Choroid plexus epithelial cell (primary cell): ENCODE measurements around the gene HBM.
"Not testable (repeated sequence)": the region's sequence is repeated elsewhere in the genome, so short reads cannot be mapped to it uniquely, and the experiment has no call there.

Experiments used
- DNase-seq: peaks from one replicate; pipeline ENCODE4 v3.0.0-alpha.2; 2010; ENCODE audit warnings: low read depth
- H3K4me3 ChIP-seq: 2 replicates; pipeline ENCODE4 v1.5.1; 2011; ENCODE audit warnings: low read depth, mild to moderate bottlenecking, control low read depth, low read length, moderate library complexity
- CTCF ChIP-seq: conservative IDR thresholded peaks from 2 replicates; pipeline ENCODE4 v1.5.1; 2011; ENCODE audit warnings: low read depth, mild to moderate bottlenecking, control low read depth, inconsistent platforms, low read length, moderate library complexity

Gene HBM

DNA sequence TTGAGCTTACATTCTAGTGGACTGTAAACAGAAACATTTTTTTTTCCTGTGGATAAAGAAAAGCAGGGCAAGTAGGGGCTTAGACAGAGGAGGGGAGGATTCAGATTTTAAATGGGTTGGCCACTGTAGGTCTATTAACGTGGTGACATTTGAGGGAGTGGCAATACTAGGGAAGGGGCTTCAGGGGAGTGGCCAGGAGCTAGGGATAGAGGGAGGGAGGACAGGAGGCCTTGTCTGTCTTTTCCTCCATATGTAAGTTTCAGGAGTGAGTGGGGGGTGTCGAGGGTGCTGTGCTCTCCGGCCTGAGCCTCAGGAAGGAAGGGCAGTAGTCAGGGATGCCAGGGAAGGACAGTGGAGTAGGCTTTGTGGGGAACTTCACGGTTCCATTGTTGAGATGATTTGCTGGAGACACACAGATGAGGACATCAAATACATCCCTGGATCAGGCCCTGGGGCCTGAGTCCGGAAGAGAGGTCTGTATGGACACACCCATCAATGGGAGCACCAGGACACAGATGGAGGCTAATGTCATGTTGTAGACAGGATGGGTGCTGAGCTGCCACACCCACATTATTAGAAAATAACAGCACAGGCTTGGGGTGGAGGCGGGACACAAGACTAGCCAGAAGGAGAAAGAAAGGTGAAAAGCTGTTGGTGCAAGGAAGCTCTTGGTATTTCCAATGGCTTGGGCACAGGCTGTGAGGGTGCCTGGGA, 6.5 kb upstream of the HBM start:
- H3K4me3 ChIP-seq, result no peak overlapping the region
- no peak for TF ChIP-seq CTCF
- no peak for DNase-seq

DNA sequence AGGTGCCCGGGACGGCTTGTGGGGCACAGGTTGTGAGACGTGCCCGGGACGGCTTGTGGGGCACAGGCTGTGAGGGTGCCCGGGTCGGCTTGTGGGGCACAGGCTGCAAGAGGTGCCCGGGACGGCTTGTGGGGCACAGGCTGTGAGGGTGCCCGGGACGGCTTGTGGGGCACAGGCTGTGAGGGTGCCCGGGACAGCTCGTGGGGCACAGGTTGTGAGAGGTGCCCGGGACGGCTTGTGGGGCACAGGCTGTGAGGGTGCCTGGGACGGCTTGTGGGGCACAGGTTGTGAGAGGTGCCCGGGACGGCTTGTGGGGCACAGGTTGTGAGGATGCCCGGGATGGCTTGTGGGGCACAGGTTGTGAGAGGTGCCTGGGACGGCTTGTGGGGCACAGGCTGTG, 5.5 kb upstream of the HBM start:
- not testable (repeated sequence) for DNase-seq, H3K4me3 ChIP-seq

GRCh38 chr16:160691-161190, 5.0 kb upstream of the HBM start:
- H3K4me3 ChIP-seq, result no peak overlapping the region
- no peak for TF ChIP-seq CTCF
- no peak for DNase-seq

GRCh38 chr16:162271-162991, 3.3 kb upstream of the HBM start:
- no peak for DNase-seq
- no peak for TF ChIP-seq CTCF
- no peak overlapping the region for H3K4me3 ChIP-seq

GRCh38 chr16:163139-163538, 2.6 kb upstream of the HBM start:
- not testable (repeated sequence) for DNase-seq

DNA sequence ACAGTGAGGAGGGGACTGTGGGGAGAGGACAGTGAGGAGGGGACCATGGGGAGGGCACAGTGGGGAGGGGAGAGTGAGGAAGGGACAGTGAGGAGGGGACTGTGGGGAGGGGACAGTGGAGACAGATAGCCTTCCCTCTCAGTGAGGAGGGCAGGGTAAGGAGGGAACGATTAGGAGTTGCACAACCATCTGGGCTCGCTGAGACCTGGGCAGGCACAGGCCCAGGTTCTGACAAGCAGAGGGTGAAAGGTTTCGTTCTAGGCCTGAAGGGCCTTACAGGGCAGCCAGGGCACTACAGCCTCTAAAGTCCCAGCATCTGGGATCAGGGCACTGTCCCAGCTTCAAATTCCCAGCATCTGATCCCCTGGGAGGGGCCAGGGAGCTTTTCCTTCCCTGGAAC, 2.1 kb upstream of the HBM start:
- not testable (repeated sequence) for H3K4me3 ChIP-seq, DNase-seq

More at GRCh38 chr16:163139-163538, 2.6 kb upstream of the HBM start:
- H3K4me3 ChIP-seq, result not testable (repeated sequence)

DNA sequence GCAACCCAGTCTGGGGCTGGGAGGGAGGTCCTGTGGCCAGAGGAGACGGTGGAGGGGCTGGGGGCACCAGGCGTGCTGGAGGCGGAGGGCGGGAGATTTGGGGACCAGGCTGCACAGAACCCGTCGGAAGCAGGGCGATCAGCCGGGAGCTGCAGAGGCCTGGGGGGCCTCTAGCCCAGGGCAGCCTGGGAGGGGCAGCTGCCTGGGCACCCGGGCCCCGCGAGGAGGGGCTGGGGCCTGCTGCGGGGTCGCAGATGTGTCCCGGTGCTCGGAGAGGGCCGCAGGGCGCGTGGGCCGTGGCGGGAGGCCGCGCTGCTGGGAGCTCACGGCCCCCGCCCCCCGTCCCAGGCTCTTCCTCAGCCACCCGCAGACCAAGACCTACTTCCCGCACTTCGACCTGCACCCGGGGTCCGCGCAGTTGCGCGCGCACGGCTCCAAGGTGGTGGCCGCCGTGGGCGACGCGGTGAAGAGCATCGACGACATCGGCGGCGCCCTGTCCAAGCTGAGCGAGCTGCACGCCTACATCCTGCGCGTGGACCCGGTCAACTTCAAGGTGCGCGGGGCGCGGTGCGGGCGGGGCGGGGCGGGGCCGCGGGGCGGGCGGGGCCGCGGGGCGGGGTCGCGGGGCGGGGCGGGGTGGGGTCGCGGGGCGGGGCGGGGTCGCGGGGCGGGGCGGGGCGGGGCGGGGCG, 1.5 kb upstream of the HBM start:
- not testable (repeated sequence) for DNase-seq, H3K4me3 ChIP-seq

- no peak overlapping the region for H3K4me3 ChIP-seq
- no peak for DNase-seq
- TF ChIP-seq CTCF, result no peak
These were observed 795 bp upstream of the HBM start for GRCh38 chr16:164827-165538.
